Right lobe of liver (tissue), 6 donors: Measurements from ENCODE around the gene HDLBP. TPM values are rescaled to one million over a fixed set of nuclear protein-coding genes. Genes with fewer than 3 reads are reported as not detected.

Source experiments
- ATAC-seq, 4 donors: fragments of 200-7000 bp; cut with Tn5 transposase; one replicate each; pipeline ENCODE4 v1.9.1; 2020; ENCODE audit warnings: mild to moderate bottlenecking in 4 of 4, moderate library complexity in 4 of 4
- DNase-seq, 3 donors: peaks; one replicate each; pipeline ENCODE4 v3.0.0-alpha.2; 2020
- H3K27ac ChIP-seq, 3 donors: fragments of 200-600 bp; one replicate each; pipeline ENCODE4 v1.8.0; 2022
- H3K27me3 ChIP-seq, 2 donors: fragments of 200-600 bp; one replicate each; pipeline ENCODE4 v1.8.0; 2022
- H3K36me3 ChIP-seq, 4 donors: fragments of 200-600 bp; sonication (generic) in 1 of 4; one replicate each; pipeline versions ENCODE4 v1.5.1 to v1.8.0; 2017 to 2022; ENCODE audit warnings: control low read depth in 1 of 4
- H3K4me1 ChIP-seq, 4 donors: fragments of 200-600 bp; sonication (generic) in 1 of 4; one replicate each; pipeline versions ENCODE4 v1.5.1 to v1.8.0; 2017 to 2022; ENCODE audit warnings: control low read depth in 1 of 4
- H3K4me3 ChIP-seq, 3 donors: fragments of 200-600 bp; one replicate each; pipeline ENCODE4 v1.8.0; 2022
- H3K9me3 ChIP-seq, 4 donors: fragments of 200-600 bp; sonication (generic) in 1 of 4; one replicate each; pipeline versions ENCODE4 v1.5.1 to v1.8.0; 2017 to 2022; ENCODE audit warnings: control low read depth in 1 of 4
- POLR2A ChIP-seq: fragments of 450-650 bp; IDR thresholded peaks from one replicate; pipeline ENCODE4 v1.6.1; 2017; ENCODE audit warnings: antibody characterized with exemption, mild to moderate bottlenecking
- WGBS: methylation state at CpG from one replicate; pipeline ENCODE4 v1.1.6; 2018; ENCODE audit warnings: low coverage, low lambda C conversion rate; ENCODE audit not compliant: insufficient coverage; ENCODE audit errors: missing lambda C conversion rate; 5-methylcytosine and 5-hydroxymethylcytosine counted together
- intact Hi-C, 2 donors: fragments of 100-400 bp; cut with DNase I; formaldehyde crosslinking; loops; one replicate each; pipeline versions ENCODE4 v1.11.2 to v1.14.1; 2022
- total RNA-seq, 6 experiments: library from RNA; depleted of rRNA in 2 of 6; stranded (reverse); fragments of >200 nt in 2 of 6; fragmentation: NEBNext Ultra II Directional in 3 of 6; extraction: Animal tissue kit (Norgen Biotek cat#: 25700) in 3 of 6; gene quantifications; one replicate each; pipeline versions ENCODE4 v1.1.0 to v1.2.4, GENCODE V29; 2016 to 2023
- TF ChIP-seq, protein P1 (sequence below), 4 donors: fragments of 200-600 bp in 3 of 4; fragments of 450-650 bp in 1 of 4; IDR thresholded peaks; one replicate each; pipeline versions ENCODE4 v1.5.1 to v1.8.0; 2016 to 2022; ENCODE audit warnings: antibody characterized with exemption in 4 of 4, mild to moderate bottlenecking in 2 of 4
- donor health status: DM: no; HTN: yes; CAD: no.
- donor health status: DM: no; HTN: no; CAD: no.
- donor health status: DM: no; HTN: no; CAD: no.
- donor health status: DM: no; HTN: yes; CAD: no.
- donor health status: DM: no; HTN: yes; CAD: no.

The HDLBP gene
- total RNA-seq, 6 experiments from 2014 or later: 341 to 557 (median 479) TPM

DNA sequence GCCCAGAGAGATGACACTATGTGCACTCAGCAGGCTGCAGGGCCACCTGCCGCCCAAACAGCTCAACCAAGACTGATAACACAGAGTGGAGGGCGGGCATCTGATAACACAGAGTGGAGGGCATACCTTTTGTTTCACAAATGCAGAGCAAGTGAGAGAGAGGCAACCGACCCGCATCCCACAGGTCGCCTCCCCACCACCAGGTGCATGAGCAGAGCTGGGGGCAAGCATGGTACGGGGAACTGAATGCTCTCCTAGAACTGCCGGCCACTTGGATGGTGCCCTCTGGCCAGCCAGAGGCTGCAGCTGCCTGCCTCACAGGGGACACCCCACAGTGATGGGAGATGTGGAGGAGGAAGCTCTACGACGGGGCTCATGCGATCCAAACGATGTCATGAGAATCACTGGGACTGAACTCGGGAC is 77.5 kb downstream of the HDLBP start:
- DNase-seq (peak in 1 of 3 donors; percentile 43), ATAC-seq (no peak)
- WGBS: 68% methylated on average over 2 of the region's 12 CpGs
- Histone ChIP-seq H3K27me3 (no peaks in the 10 kb centered on the region), H3K9me3 (no peaks in the 10 kb centered on the region), H3K4me1 (no peaks in the 10 kb centered on the region), H3K36me3 (peaks cover 30 to 100% (median 68%) of the 10 kb centered on the region in 4 donors), H3K27ac (no peak overlapping the region), H3K4me3 (no peak overlapping the region)
- TF ChIP-seq, protein P1, sequence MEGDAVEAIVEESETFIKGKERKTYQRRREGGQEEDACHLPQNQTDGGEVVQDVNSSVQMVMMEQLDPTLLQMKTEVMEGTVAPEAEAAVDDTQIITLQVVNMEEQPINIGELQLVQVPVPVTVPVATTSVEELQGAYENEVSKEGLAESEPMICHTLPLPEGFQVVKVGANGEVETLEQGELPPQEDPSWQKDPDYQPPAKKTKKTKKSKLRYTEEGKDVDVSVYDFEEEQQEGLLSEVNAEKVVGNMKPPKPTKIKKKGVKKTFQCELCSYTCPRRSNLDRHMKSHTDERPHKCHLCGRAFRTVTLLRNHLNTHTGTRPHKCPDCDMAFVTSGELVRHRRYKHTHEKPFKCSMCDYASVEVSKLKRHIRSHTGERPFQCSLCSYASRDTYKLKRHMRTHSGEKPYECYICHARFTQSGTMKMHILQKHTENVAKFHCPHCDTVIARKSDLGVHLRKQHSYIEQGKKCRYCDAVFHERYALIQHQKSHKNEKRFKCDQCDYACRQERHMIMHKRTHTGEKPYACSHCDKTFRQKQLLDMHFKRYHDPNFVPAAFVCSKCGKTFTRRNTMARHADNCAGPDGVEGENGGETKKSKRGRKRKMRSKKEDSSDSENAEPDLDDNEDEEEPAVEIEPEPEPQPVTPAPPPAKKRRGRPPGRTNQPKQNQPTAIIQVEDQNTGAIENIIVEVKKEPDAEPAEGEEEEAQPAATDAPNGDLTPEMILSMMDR (IDR thresholded peaks at IDR 0.05): no peak
- no peak for TF ChIP-seq POLR2A
- intact Hi-C loops: no loop called here

DNA sequence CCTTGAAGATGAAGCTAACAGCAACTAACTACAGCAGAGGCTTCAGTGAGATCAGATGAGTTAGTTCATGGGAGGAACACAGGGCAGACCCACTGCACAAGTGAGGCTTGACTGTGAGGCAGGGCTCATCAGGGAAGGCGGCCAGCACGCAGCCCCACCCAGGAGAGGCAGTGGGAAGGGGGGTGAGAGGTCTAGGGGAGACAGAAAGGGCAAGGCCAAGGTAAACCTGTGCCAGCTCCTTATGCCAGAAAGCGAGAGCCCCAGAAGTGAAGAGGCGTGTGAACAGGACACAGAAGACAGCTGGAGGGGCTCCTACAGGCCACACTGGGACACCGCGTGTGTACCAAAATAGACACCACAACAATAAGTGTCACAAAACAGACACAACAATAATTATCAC is 78.4 kb downstream of the HDLBP start:
- Histone ChIP-seq H3K4me3 (no peak overlapping the region), H3K4me1 (no peaks in the 10 kb centered on the region), H3K27me3 (no peaks in the 10 kb centered on the region), H3K9me3 (no peaks in the 10 kb centered on the region), H3K27ac (no peak overlapping the region), H3K36me3 (peaks cover 27 to 100% (median 65%) of the 10 kb centered on the region in 4 donors)
- DNase-seq: peak in 1 of 3 donors; percentile 36
- WGBS: 96% methylated on average over 4 of the region's 6 CpGs
- TF ChIP-seq, protein P1 (IDR thresholded peaks at IDR 0.05): no peak
- no peak for TF ChIP-seq POLR2A
- intact Hi-C loops: no loop called here
- no peak for ATAC-seq

DNA sequence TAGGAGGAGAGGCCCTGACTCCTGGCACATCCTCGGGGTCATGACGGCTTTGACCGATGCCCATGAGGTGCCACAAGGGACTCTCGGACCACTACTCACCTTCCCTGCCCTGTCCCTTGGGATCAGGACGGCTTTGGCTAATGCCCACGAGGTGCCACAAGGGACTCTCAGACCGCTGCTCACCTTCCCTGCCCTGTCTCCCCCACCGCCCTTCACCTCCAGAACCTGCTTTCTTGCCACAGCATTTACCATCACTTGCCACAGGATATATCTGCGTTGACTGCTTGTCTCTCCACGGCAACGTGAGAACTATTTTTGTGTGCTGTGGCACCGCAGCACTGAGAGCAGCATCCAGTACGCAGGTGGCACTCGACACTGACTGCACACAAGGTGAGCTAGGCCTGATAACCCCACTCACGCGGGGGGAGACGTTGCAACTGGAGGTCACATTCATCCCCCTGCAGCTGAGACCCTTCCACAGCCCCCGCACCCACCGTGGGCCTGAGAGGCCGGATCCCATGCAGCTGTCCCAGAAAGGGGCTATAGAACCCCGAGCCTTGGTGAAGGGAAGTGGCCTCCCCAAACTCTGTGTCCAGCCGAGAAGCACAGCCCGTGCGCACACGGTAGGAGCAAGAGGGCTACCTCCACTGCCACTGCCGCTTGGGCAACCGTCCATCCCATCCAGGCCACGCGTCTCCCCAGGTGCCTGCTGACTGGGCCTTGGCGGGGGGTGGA is 79.4 kb downstream of the HDLBP start:
- Histone ChIP-seq H3K27ac (no peak overlapping the region), H3K4me3 (no peak overlapping the region), H3K36me3 (peaks cover 25 to 100% (median 66%) of the 10 kb centered on the region in 4 donors), H3K4me1 (no peaks in the 10 kb centered on the region), H3K27me3 (no peaks in the 10 kb centered on the region), H3K9me3 (no peaks in the 10 kb centered on the region)
- WGBS: 80% methylated on average over 8 of the region's 30 CpGs
- intact Hi-C loops: no loop called here
- DNase-seq (peak in 1 of 3 donors; percentile 49), ATAC-seq (no peak)
- TF ChIP-seq POLR2A: no peak

DNA sequence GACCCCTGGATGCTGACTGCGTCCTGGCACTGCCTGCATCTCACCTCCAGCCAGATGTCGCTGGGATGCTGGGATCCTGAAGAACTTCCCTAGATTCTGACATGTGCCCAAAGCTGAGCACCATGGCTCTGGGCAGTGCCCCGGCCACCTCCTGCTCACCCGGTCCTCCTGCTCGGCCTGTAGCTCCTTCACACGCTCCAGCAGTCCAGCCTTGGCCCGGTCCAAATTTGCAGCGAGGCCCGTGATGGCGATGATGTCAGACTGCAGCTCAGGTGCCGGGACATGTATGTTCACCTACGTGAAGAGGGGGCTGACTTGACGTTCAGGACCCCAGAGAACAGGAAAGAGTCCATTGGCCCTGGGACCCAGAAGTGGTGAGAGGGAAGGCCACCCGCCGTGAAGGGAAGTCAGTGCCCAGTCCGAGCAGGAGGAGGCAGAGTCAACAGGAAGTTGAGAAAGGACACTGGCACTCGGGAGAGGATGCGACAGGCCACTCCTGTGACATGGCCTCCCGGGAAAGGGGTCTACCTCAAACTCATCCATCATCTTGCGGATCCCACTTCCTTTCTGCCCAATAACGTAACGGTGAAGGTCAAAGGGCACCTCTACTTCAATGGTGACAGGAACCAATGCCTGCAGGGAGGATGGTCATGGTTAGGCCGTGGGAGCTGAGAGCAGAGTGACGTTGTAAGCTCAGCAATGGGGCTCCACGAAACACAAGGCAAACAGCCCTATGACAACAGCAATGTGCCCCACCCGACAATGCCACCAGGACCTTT is 80.3 kb downstream of the HDLBP start:
- Histone ChIP-seq H3K9me3 (no peaks in the 10 kb centered on the region), H3K27ac (no peak overlapping the region), H3K27me3 (no peaks in the 10 kb centered on the region), H3K36me3 (peaks cover 27 to 100% (median 68%) of the 10 kb centered on the region in 4 donors), H3K4me3 (no peak overlapping the region), H3K4me1 (no peaks in the 10 kb centered on the region)
- intact Hi-C loops: no loop called here
- peak in 1 of 3 donors; percentile 45 for DNase-seq
- 58% methylated on average over 14 of the region's 26 CpGs for WGBS
- peak in 3 of 4 donors; percentile 5 to 22 (median 7) for ATAC-seq
- TF ChIP-seq POLR2A: no peak
- TF ChIP-seq, protein P1 (IDR thresholded peaks at IDR 0.05): no peak
